ENCODE data around the gene NT5M.

DNA sequence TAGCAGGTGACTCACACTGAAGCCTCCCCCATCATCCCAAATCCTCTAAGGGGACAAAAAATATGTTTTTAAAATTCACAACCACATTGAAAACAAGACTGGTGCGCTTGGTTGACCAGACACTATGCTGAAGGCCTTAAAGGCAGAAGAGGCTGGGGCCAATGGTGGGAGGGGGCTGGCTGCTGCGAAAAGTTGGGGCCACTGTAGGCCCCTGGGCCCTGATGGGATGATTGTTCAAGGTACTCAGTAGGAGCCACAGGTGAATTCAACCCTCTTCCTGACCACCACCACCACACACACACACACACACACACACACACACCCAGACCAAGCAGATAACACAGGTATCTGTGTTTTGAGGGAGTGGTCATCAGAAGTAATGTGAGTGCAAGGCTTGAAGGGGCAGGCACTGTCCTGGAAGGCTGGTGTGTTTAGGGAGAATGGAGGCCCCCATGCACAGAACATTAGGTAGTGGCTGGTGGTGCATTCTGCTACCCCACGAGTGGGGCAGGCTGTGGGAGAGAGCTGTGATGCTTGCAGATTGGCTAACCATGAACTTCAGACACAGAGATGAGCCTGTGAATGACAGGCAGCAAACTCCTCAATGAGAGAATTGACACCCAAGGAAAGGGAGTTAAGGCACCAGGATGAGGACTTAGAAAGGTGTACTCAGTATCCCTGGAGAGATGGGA, 55.0 kb downstream of the NT5M start:
- no peak for TF ChIP-seq ZFP3 (CRISPR knock-in tag; IDR thresholded peaks at IDR 0.05)
- TF ChIP-seq, protein P1, sequence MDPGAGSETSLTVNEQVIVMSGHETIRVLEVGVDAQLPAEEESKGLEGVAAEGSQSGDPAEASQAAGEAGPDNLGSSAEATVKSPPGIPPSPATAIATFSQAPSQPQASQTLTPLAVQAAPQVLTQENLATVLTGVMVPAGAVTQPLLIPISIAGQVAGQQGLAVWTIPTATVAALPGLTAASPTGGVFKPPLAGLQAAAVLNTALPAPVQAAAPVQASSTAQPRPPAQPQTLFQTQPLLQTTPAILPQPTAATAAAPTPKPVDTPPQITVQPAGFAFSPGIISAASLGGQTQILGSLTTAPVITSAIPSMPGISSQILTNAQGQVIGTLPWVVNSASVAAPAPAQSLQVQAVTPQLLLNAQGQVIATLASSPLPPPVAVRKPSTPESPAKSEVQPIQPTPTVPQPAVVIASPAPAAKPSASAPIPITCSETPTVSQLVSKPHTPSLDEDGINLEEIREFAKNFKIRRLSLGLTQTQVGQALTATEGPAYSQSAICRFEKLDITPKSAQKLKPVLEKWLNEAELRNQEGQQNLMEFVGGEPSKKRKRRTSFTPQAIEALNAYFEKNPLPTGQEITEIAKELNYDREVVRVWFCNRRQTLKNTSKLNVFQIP (CRISPR knock-in tag; IDR thresholded peaks at IDR 0.05; ENCODE audit: borderline replicate concordance, low read depth) = no peak
- TF ChIP-seq, protein P2, sequence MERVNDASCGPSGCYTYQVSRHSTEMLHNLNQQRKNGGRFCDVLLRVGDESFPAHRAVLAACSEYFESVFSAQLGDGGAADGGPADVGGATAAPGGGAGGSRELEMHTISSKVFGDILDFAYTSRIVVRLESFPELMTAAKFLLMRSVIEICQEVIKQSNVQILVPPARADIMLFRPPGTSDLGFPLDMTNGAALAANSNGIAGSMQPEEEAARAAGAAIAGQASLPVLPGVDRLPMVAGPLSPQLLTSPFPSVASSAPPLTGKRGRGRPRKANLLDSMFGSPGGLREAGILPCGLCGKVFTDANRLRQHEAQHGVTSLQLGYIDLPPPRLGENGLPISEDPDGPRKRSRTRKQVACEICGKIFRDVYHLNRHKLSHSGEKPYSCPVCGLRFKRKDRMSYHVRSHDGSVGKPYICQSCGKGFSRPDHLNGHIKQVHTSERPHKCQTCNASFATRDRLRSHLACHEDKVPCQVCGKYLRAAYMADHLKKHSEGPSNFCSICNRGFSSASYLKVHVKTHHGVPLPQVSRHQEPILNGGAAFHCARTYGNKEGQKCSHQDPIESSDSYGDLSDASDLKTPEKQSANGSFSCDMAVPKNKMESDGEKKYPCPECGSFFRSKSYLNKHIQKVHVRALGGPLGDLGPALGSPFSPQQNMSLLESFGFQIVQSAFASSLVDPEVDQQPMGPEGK (CRISPR knock-in tag; IDR thresholded peaks at IDR 0.05; ENCODE audit: borderline replicate concordance) = no peak

Data from SK-N-SH treated with all-trans-retinoic acid at 6 μM for 48 hours (cell line).